Neutrophil (primary cell): Measurements from ENCODE around the gene CD58.
A peak's percentile ranks its signal among the peaks of the same experiment; 100 is the strongest.
"Not testable (repeated sequence)": the region's sequence is repeated elsewhere in the genome, so short reads cannot be mapped to it uniquely, and the experiment has no call there.

Source experiments
- H3K27ac ChIP-seq: fragments of 200-600 bp; sonication (generic); 2 replicates; pipeline ENCODE4 v1.5.1; 2016; ENCODE audit warnings: mild to moderate bottlenecking, moderate library complexity
- H3K27me3 ChIP-seq: fragments of 200-600 bp; sonication (generic); 2 replicates; pipeline ENCODE4 v1.6.0; 2016; ENCODE audit warnings: mild to moderate bottlenecking
- H3K36me3 ChIP-seq: fragments of 200-600 bp; sonication (generic); 2 replicates; pipeline ENCODE4 v1.5.1; 2017
- H3K4me1 ChIP-seq, 2 experiments: fragments of 200-600 bp in 1 of 2; sonication (generic) in 1 of 2; 1 replicate in 1 of 2; 2 replicates in 1 of 2; pipeline versions ENCODE4 v1.5.1 to v1.6.1; 2013 to 2016; ENCODE audit warnings: low read depth in 1 of 2, low read length in 1 of 2, mild to moderate bottlenecking in 1 of 2, moderate library complexity in 1 of 2; ENCODE audit not compliant: control insufficient read depth in 1 of 2, insufficient read depth in 1 of 2
- H3K4me3 ChIP-seq, 2 experiments: fragments of 200-600 bp in 1 of 2; sonication (generic) in 1 of 2; 1 replicate in 1 of 2; 2 replicates in 1 of 2; pipeline ENCODE4 v1.5.1; 2013 to 2016; ENCODE audit warnings: low read depth in 1 of 2, low read length in 1 of 2, mild to moderate bottlenecking in 1 of 2, moderate library complexity in 1 of 2
- H3K9me3 ChIP-seq: fragments of 200-600 bp; sonication (generic); 2 replicates; pipeline ENCODE4 v1.5.1; 2016
- TF ChIP-seq, protein P1 (sequence below): fragments of 200-600 bp; sonication (generic); IDR thresholded peaks from 2 replicates; pipeline ENCODE4 v1.5.1; 2016; ENCODE audit warnings: antibody characterized with exemption

CD58 gene, protein sequence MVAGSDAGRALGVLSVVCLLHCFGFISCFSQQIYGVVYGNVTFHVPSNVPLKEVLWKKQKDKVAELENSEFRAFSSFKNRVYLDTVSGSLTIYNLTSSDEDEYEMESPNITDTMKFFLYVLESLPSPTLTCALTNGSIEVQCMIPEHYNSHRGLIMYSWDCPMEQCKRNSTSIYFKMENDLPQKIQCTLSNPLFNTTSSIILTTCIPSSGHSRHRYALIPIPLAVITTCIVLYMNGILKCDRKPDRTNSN

DNA sequence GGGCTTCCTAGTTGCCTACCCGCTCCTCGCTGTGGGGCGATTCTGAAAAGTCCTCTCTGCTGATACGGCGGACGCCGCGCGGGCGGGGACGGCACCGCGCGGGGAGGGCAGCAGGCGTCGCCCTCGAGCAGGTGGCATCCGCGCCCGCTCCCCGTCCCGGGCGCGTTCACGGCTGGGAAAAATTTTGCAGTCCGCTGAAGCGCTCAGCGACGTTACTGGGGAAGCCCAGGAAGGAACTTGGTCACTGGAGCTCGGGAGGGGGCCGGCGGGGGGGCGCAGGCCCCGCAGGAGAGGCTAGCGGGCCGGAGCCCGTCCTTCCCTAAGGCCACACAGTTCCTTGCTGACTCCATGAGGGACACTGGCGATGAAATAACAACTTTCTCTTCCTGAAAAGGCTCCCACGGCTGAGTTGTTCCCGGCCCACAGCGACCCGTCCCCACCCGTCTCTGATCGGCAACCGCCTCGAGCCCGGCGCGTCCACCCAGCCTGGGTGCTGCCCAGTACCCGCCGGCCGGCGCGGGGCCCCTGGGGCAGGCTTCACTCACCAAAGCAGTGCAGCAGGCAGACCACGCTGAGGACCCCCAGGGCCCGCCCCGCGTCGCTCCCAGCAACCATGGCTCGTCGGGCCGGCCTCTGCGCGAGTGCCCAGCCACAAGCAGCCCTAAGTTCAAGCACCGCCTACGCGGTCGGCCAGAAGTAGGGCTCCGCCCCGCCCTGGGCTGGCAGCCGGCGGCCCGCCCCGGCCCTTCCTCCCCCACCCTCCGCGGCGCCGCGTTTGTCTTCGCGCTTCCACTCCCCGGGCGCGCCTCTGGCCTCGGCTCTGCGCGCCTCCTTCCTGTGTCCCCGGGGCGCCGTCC is at the start of gene CD58:
CD58 (minus strand) TSS at position 669 of the 857 bp plus-strand sequence; CDS start at position 615, 54 bp downstream.
- peak within 1 kb of the TSS; percentile 86 to 97 for H3K4me3 ChIP-seq
- no peaks in the 10 kb centered on the region for H3K36me3 ChIP-seq
- H3K4me1 ChIP-seq = peaks cover 52 to 65% of the 10 kb centered on the region in 2 experiments
- no peaks in the 10 kb centered on the region for H3K9me3 ChIP-seq
- H3K27me3 ChIP-seq = no peaks in the 10 kb centered on the region
- TF ChIP-seq, protein P1, sequence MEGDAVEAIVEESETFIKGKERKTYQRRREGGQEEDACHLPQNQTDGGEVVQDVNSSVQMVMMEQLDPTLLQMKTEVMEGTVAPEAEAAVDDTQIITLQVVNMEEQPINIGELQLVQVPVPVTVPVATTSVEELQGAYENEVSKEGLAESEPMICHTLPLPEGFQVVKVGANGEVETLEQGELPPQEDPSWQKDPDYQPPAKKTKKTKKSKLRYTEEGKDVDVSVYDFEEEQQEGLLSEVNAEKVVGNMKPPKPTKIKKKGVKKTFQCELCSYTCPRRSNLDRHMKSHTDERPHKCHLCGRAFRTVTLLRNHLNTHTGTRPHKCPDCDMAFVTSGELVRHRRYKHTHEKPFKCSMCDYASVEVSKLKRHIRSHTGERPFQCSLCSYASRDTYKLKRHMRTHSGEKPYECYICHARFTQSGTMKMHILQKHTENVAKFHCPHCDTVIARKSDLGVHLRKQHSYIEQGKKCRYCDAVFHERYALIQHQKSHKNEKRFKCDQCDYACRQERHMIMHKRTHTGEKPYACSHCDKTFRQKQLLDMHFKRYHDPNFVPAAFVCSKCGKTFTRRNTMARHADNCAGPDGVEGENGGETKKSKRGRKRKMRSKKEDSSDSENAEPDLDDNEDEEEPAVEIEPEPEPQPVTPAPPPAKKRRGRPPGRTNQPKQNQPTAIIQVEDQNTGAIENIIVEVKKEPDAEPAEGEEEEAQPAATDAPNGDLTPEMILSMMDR = peak; percentile 89
- H3K27ac ChIP-seq = peak within 1 kb of the TSS; percentile 100

- not testable (repeated sequence) for H3K4me3 ChIP-seq, H3K4me1 ChIP-seq, H3K27ac ChIP-seq, H3K9me3 ChIP-seq, H3K36me3 ChIP-seq
- H3K27me3 ChIP-seq = peaks cover 42% of the 10 kb centered on the region
Observed at GRCh38 chr1:116620392-116620791, 49.6 kb upstream of the CD58 start.

- H3K9me3 ChIP-seq, H3K4me1 ChIP-seq, H3K36me3 ChIP-seq, H3K4me3 ChIP-seq, H3K27ac ChIP-seq: not testable (repeated sequence)
- H3K27me3 ChIP-seq = peaks cover 37% of the 10 kb centered on the region
Observed at GRCh38 chr1:116619106-116619505, 48.3 kb upstream of the CD58 start.

DNA sequence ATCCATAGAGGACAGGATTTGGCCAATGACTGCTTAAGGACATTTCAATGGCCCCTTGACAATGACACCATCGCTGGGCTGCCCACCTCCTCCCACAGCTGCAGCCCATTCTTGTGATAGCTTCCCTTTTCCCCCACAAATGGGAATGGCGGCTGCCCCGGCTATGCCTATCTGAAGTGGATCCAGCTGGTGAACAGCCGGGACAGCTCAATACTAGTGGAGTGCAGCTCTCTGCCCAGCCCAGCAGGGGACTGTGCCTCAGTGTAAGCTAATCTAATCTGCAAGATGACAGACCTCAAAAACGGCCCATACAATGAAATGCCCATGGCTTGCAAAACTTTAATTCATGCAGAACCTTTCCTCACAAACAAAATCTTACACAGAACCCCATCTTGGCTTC is 47.0 kb upstream of the CD58 start:
- peaks cover 49% of the 10 kb centered on the region for H3K27me3 ChIP-seq
- H3K4me3 ChIP-seq, H3K4me1 ChIP-seq, H3K36me3 ChIP-seq, H3K9me3 ChIP-seq, H3K27ac ChIP-seq: not testable (repeated sequence)

- H3K36me3 ChIP-seq, H3K27ac ChIP-seq, H3K4me1 ChIP-seq, H3K9me3 ChIP-seq, H3K4me3 ChIP-seq: not testable (repeated sequence)
- peaks cover 77% of the 10 kb centered on the region for H3K27me3 ChIP-seq
Observed at GRCh38 chr1:116613825-116614224, 43.0 kb upstream of the CD58 start.

GRCh38 chr1:116609801-116610371 is 39.1 kb upstream of the CD58 start:
- H3K36me3 ChIP-seq, H3K27ac ChIP-seq, H3K9me3 ChIP-seq, H3K4me3 ChIP-seq: not testable (repeated sequence)
- Histone ChIP-seq H3K27me3 (peaks cover 51% of the 10 kb centered on the region), H3K4me1 (peaks cover 17 to 31% of the 10 kb centered on the region in 2 experiments)

- H3K36me3 ChIP-seq, H3K4me3 ChIP-seq, H3K9me3 ChIP-seq, H3K27ac ChIP-seq: not testable (repeated sequence)
- Histone ChIP-seq H3K27me3 (peaks cover 52% of the 10 kb centered on the region), H3K4me1 (peaks cover 17 to 32% of the 10 kb centered on the region in 2 experiments)
Observed at GRCh38 chr1:116608841-116609240, 38.0 kb upstream of the CD58 start.

- H3K36me3 ChIP-seq, H3K9me3 ChIP-seq, H3K4me3 ChIP-seq, H3K27ac ChIP-seq: not testable (repeated sequence)
- peaks cover 17 to 32% of the 10 kb centered on the region in 2 experiments for H3K4me1 ChIP-seq
- H3K27me3 ChIP-seq = peaks cover 51% of the 10 kb centered on the region
Observed at GRCh38 chr1:116608151-116608550, 37.3 kb upstream of the CD58 start.

- H3K27ac ChIP-seq, H3K9me3 ChIP-seq, H3K4me3 ChIP-seq, H3K36me3 ChIP-seq: not testable (repeated sequence)
- peaks cover 20 to 35% of the 10 kb centered on the region in 2 experiments for H3K4me1 ChIP-seq
- peaks cover 45% of the 10 kb centered on the region for H3K27me3 ChIP-seq
Observed at GRCh38 chr1:116607463-116607862, 36.6 kb upstream of the CD58 start.

- peaks cover 33% of the 10 kb centered on the region for H3K27me3 ChIP-seq
- H3K9me3 ChIP-seq, H3K36me3 ChIP-seq: not testable (repeated sequence)
- peaks cover 23 to 43% of the 10 kb centered on the region in 2 experiments for H3K4me1 ChIP-seq
- H3K27ac ChIP-seq = peak overlapping the region; percentile 88
- peak overlapping the region; percentile 35 to 44 for H3K4me3 ChIP-seq
Observed at GRCh38 chr1:116606067-116606466, 35.2 kb upstream of the CD58 start.
